HEK293T (cell line): Measurements from ENCODE around the gene VARS2.

Source experiments
- L3MBTL2 ChIP-seq: fragments of 450-650 bp; conservative IDR thresholded peaks from 2 replicates; pipeline ENCODE4 v1.6.1; 2016; ENCODE audit warnings: mild to moderate bottlenecking
- SP1 ChIP-seq: fragments of 450-650 bp; IDR thresholded peaks from 2 replicates; pipeline ENCODE4 v1.6.1; 2017
- SUZ12 ChIP-seq: fragments of 450-650 bp; IDR thresholded peaks from 2 replicates; pipeline ENCODE4 v1.6.1; 2016; ENCODE audit warnings: mild to moderate bottlenecking

GRCh38 chr6:30935018-30935417, 21.0 kb downstream of the VARS2 start:
- TF ChIP-seq L3MBTL2 (no peak), SUZ12 (no peak), SP1 (no peak)
